ENCODE results near the gene MUC2. TPM values are rescaled to one million over a fixed set of nuclear protein-coding genes. Genes with fewer than 3 reads are reported as not detected.

MUC2 gene
- total RNA-seq, 2 experiments from 2014 or later: not detected

- DNase-seq (ENCODE audit: low spot score): no peak
- Histone ChIP-seq H3K4me2 (ENCODE audit: low read length) (no peak overlapping the region), H4K20me1 (ENCODE audit: insufficient read depth, low read length) (no peaks in the 10 kb centered on the region), H3K4me3 (ENCODE audit: low read depth, low read length, poor library complexity, severe bottlenecking) (no peak overlapping the region), H3K36me3 (ENCODE audit: insufficient read depth, low read length) (no peaks in the 10 kb centered on the region), H3K9me2 (ENCODE audit: insufficient read depth, low read length) (no peaks in the 10 kb centered on the region), H2AFZ (ENCODE audit: low read length) (no peak overlapping the region), H3K4me1 (ENCODE audit: insufficient read depth, low read length, poor library complexity, severe bottlenecking) (no peaks in the 10 kb centered on the region), H3K9me3 (ENCODE audit: low read length) (no peaks in the 10 kb centered on the region), H3K27ac (ENCODE audit: low read depth, low read length, poor library complexity, severe bottlenecking) (no peak overlapping the region), H3K79me2 (ENCODE audit: insufficient read depth, low read depth, low read length) (no peaks in the 10 kb centered on the region)
- ChIA-PET CTCF (ENCODE audit: unreplicated experiment) (no interaction called here), POLR2A (no interaction called here)
- intact Hi-C loops (cut with micrococcal nuclease; ENCODE audit: unreplicated experiment): no loop called here
- no TSS peak for BruUV-seq (replicated peaks)
- TF ChIP-seq EZH2phosphoT487 (IDR thresholded peaks at IDR 0.05; ENCODE audit: borderline replicate concordance, low read depth, low read length): no peak
Observed at GRCh38 chr11:1047595-1048156, 27.0 kb upstream of the MUC2 start.

- no peak overlapping the region for H2AFZ ChIP-seq (ENCODE audit: low read length)
- no peaks in the 10 kb centered on the region for H4K20me1 ChIP-seq (ENCODE audit: insufficient read depth, low read length)
- TF ChIP-seq EZH2phosphoT487 (IDR thresholded peaks at IDR 0.05; ENCODE audit: borderline replicate concordance, low read depth, low read length) (no peak), CTCF (conservative IDR thresholded peaks at IDR 0.05; ENCODE audit: low read length) (no peak)
- DNase-seq (ENCODE audit: low spot score): no peak
- intact Hi-C loops (cut with micrococcal nuclease; ENCODE audit: unreplicated experiment): no loop called here
- no peaks in the 10 kb centered on the region for H3K36me3 ChIP-seq (ENCODE audit: insufficient read depth, low read length)
- ChIA-PET CTCF (ENCODE audit: unreplicated experiment) (no interaction called here), POLR2A (no interaction called here)
- no peak overlapping the region for H3K4me2 ChIP-seq (ENCODE audit: low read length)
- H3K79me2 ChIP-seq (ENCODE audit: insufficient read depth, low read depth, low read length): no peaks in the 10 kb centered on the region
- no peak overlapping the region for H3K4me3 ChIP-seq (ENCODE audit: low read depth, low read length, poor library complexity, severe bottlenecking)
- no peaks in the 10 kb centered on the region for H3K4me1 ChIP-seq (ENCODE audit: insufficient read depth, low read length, poor library complexity, severe bottlenecking)
- no peaks in the 10 kb centered on the region for H3K9me2 ChIP-seq (ENCODE audit: insufficient read depth, low read length)
- BruUV-seq (replicated peaks): no TSS peak
- no peaks in the 10 kb centered on the region for H3K9me3 ChIP-seq (ENCODE audit: low read length)
- no peak overlapping the region for H3K27ac ChIP-seq (ENCODE audit: low read depth, low read length, poor library complexity, severe bottlenecking)
Observed at GRCh38 chr11:1048375-1049070, 26.2 kb upstream of the MUC2 start.

- ChIA-PET CTCF (ENCODE audit: unreplicated experiment) (no interaction called here), POLR2A (no interaction called here)
Observed at GRCh38 chr11:1049071-1049405, 25.6 kb upstream of the MUC2 start.

More at GRCh38 chr11:1049071-1049405, 25.6 kb upstream of the MUC2 start:
- BruUV-seq (replicated peaks): no TSS peak
- no peaks in the 10 kb centered on the region for H4K20me1 ChIP-seq (ENCODE audit: insufficient read depth, low read length)
- H3K79me2 ChIP-seq (ENCODE audit: insufficient read depth, low read depth, low read length): no peaks in the 10 kb centered on the region
- H3K9me3 ChIP-seq (ENCODE audit: low read length): no peaks in the 10 kb centered on the region
- no peak overlapping the region for H3K27ac ChIP-seq (ENCODE audit: low read depth, low read length, poor library complexity, severe bottlenecking)
- TF ChIP-seq EZH2phosphoT487 (IDR thresholded peaks at IDR 0.05; ENCODE audit: borderline replicate concordance, low read depth, low read length) (no peak), CTCF (conservative IDR thresholded peaks at IDR 0.05; ENCODE audit: low read length) (no peak)
- no peaks in the 10 kb centered on the region for H3K36me3 ChIP-seq (ENCODE audit: insufficient read depth, low read length)
- intact Hi-C loops (cut with micrococcal nuclease; ENCODE audit: unreplicated experiment): no loop called here
- H3K4me2 ChIP-seq (ENCODE audit: low read length): no peak overlapping the region
- no peak for DNase-seq (ENCODE audit: low spot score)
- no peaks in the 10 kb centered on the region for H3K9me2 ChIP-seq (ENCODE audit: insufficient read depth, low read length)
- H2AFZ ChIP-seq (ENCODE audit: low read length): no peak overlapping the region
- no peak overlapping the region for H3K4me3 ChIP-seq (ENCODE audit: low read depth, low read length, poor library complexity, severe bottlenecking)
- H3K4me1 ChIP-seq (ENCODE audit: insufficient read depth, low read length, poor library complexity, severe bottlenecking): no peaks in the 10 kb centered on the region
